Measurements from ENCODE around the gene PRR9. TPM values are rescaled to one million over a fixed set of nuclear protein-coding genes. Genes with fewer than 3 reads are reported as not detected.

PRR9 gene
- total RNA-seq, 1 donor = not detected

DNA sequence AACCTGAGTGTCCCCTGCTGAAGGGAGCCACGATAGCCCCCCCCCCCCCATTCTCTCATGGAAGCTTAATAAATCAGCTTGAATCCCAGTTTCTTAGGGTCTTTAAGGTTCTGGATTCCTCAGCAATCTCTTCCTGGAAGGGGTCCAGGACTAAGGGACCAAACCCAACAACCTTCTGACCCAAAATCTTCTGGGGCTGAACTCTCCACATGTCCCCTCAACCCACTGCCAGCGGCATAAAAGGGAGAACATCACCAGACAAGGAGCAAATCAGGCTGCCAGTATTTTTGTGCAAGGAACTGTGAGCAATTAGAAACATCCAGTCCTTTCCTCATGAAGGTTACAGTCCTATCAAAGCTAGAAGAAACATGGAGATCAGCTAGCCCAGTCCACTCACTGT, 29.4 kb downstream of the PRR9 start:
- no peaks in the 10 kb centered on the region for H3K4me1 ChIP-seq (ENCODE audit: insufficient read depth, low read length)
- peaks cover 4% of the 10 kb centered on the region for H3K27me3 ChIP-seq (ENCODE audit: insufficient read depth, low read length)
- no peaks in the 10 kb centered on the region for H3K9me3 ChIP-seq (ENCODE audit: low read depth, low read length)
- H3K4me3 ChIP-seq (ENCODE audit: low read length) = no peak overlapping the region

DNA sequence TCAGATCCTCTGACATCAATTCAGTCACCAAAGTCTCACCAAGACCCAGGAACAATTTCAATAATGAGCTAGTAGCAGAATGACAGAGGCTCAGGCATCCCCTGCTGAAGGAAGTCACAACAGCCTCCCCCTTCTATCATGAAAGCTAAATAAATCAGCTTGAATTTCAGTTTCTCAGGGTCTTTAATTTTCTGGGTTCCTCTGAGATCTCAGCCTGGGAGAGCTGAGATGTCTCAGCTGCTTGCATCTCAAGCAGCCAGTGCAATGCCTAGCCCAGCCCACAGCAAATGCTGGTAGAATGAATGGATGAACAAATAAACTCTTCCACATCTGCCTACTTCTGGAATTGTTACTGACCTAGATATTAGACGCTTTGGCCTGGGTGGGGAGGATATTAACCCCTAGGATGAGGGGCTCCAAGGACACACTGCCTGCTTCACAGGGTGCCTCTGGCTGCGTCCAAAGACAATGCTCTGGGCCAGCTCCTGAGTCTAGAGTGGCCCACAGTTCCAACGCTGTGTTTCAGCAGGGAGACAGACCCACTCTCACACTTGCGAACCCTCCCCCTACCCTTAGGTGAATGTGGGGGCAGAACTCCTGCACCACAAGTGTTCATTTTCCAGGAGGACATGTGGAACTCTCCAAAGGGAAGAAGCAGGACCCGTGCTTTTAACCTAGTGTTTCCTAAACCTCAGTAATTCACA, 30.9 kb downstream of the PRR9 start:
- Histone ChIP-seq H3K4me1 (ENCODE audit: insufficient read depth, low read length) (no peaks in the 10 kb centered on the region), H3K9me3 (ENCODE audit: low read depth, low read length) (no peaks in the 10 kb centered on the region), H3K4me3 (ENCODE audit: low read length) (no peak overlapping the region), H3K27me3 (ENCODE audit: insufficient read depth, low read length) (peaks cover 4% of the 10 kb centered on the region)

DNA sequence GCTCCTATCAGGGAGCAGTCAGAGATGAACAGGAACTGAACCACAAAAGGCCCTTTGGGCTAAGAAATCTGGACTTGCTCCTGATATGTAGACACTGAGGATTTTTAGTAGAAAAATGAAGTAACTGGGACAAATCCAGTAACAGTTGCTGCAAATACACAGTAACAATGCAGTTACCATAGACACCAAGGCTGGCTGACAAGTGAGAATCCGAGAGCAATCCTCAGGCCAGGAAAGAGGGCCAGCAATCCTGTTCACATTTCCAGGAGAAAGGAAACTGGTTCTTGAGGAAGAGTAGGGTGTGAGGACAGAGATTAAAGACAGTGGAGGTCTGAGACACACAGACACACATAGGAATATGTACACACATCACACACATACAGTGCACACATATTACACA, 32.8 kb downstream of the PRR9 start:
- Histone ChIP-seq H3K4me1 (ENCODE audit: insufficient read depth, low read length) (no peaks in the 10 kb centered on the region), H3K27me3 (ENCODE audit: insufficient read depth, low read length) (peaks cover 4% of the 10 kb centered on the region), H3K9me3 (ENCODE audit: low read depth, low read length) (no peaks in the 10 kb centered on the region), H3K4me3 (ENCODE audit: low read length) (no peak overlapping the region)

DNA sequence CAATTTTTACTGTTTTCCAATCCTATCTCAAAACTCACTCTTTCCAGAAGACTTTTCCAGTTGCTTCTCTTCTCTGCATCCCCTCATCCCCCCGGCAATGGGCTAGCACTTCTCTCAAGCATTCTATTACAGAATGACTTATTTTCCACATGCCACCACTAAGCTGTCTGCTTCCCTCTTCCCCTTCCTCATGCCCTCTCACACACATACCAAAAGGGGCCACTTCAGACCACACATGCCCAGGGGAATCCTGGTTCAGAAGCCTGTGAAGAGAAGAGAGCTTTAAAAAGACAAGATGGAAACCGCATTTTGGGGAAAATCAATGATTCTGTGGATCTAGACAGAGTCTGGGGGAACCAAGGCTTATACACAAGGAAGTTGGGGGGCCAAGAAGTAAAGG, 33.7 kb downstream of the PRR9 start:
- H3K4me1 ChIP-seq (ENCODE audit: insufficient read depth, low read length) = no peaks in the 10 kb centered on the region
- no peaks in the 10 kb centered on the region for H3K9me3 ChIP-seq (ENCODE audit: low read depth, low read length)
- no peak overlapping the region for H3K4me3 ChIP-seq (ENCODE audit: low read length)
- peaks cover 4% of the 10 kb centered on the region for H3K27me3 ChIP-seq (ENCODE audit: insufficient read depth, low read length)

DNA sequence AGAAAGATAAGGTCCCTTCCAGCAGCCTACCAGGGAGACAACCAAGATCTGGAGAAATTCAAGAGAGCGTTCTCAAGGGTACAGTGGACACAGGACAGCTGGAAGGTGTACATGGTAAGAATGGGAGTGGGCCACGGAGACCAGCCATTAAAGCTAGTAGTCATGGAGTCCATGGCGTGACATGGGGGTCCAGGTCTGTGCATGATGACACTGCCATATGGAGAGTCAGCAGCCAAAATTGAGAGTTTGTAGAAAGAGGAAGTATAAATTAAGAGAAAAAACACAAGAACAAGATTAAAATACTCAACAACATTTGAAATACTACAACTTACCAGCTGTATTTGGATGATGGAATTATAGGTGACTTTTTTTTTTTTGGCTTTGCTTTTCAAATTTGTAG, 34.2 kb downstream of the PRR9 start:
- H3K4me1 ChIP-seq (ENCODE audit: insufficient read depth, low read length) = no peaks in the 10 kb centered on the region

DNA sequence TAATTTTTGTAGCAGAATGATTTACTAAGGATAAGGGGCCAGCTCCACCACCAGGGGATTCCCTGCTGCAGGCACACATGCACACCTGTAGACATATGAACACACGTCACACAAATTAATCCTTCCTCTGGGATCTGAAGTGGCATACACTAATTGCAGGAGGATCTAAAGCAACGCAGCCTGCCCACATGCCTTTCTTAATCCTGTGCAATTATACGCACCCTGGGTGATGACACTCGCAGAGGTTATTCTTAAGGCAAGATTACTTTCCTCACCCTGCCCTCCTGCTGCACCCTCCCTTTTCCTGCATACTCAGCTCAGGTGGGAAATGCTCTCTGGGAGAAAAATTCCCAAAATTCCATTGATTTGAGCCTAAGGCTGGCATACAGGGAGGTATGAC, 34.6 kb downstream of the PRR9 start:
- peaks cover 4% of the 10 kb centered on the region for H3K27me3 ChIP-seq (ENCODE audit: insufficient read depth, low read length)
- no peaks in the 10 kb centered on the region for H3K9me3 ChIP-seq (ENCODE audit: low read depth, low read length)
- no peak overlapping the region for H3K4me3 ChIP-seq (ENCODE audit: low read length)
- H3K4me1 ChIP-seq (ENCODE audit: insufficient read depth, low read length) = no peaks in the 10 kb centered on the region

More for the DNA sequence above, 34.2 kb downstream of the PRR9 start:
- Histone ChIP-seq H3K4me3 (ENCODE audit: low read length) (no peak overlapping the region), H3K9me3 (ENCODE audit: low read depth, low read length) (no peaks in the 10 kb centered on the region), H3K27me3 (ENCODE audit: insufficient read depth, low read length) (peaks cover 4% of the 10 kb centered on the region)

DNA sequence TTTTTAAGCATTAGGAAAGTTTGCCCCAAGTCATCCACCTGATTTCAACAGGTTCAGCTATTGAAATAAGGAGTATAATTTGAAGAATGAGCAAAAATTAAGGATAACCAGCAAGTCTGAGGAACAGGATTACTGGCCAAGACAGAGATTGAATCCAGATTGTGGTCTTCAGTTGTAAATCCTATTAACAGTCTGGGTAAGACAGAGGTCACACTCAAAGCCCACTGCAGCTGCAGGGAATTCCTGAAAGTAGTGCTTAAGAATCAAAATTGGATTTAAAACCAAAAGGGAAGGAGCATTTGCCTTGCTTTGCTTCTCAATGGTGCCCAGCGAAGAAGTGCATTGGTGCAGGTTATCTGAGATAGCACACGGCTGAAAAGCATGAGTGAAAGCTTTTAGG, 35.7 kb downstream of the PRR9 start:
- H3K9me3 ChIP-seq (ENCODE audit: low read depth, low read length) = no peaks in the 10 kb centered on the region
- no peak overlapping the region for H3K4me3 ChIP-seq (ENCODE audit: low read length)
- no peaks in the 10 kb centered on the region for H3K4me1 ChIP-seq (ENCODE audit: insufficient read depth, low read length)
- H3K27me3 ChIP-seq (ENCODE audit: insufficient read depth, low read length) = peaks cover 4% of the 10 kb centered on the region

DNA sequence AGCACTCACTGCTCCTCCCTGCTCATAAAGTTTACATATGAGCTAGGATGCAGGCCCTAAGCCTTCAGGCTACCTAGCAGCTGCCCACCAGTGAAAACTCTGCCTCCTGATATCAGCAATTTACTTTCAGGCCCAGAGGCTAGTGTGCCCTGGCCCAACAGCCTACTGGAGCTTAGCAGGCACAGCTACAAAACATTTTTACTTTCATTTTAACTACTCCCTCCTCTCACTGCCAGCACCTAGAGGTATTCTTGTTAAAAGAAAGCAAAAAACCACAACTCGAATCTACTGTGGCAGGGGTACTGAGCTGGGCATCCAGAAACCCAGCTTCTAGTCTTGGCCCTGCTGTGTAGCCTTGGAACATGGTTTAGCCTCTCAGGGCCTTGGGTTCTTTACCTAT, 36.3 kb downstream of the PRR9 start:
- H3K4me3 ChIP-seq (ENCODE audit: low read length) = no peak overlapping the region
- peaks cover 8% of the 10 kb centered on the region for H3K27me3 ChIP-seq (ENCODE audit: insufficient read depth, low read length)

DNA sequence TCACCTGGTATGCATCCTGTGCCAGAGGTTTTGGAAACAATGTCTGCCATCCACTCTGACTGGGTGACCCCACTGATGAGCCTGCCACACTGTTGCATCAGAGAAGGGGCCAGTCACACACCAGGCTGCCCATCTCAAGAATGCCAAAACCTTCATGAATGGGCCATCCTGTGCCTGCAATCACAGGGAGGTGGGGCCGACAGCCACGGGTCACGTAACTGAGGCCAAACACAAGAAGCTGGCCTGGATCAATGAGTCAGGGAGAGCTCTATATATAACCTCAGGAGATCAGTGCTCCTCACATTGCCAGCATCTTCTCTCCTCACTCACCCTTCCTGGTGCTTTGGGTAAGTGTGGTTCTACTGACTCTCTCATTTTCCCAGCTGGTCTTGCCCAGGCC, 42.0 kb downstream of the PRR9 start, which contains the start of gene LORICRIN:
Gene LORICRIN, plus strand, starts transcription at position 301 of the 400 bp plus-strand sequence. CDS start 1,263 bp downstream, outside the sequence.
- H3K9me3 ChIP-seq (ENCODE audit: low read depth, low read length) = no peaks in the 10 kb centered on the region
- peaks cover 25% of the 10 kb centered on the region for H3K4me1 ChIP-seq (ENCODE audit: insufficient read depth, low read length)
- no peak within 1 kb of the TSS for H3K4me3 ChIP-seq (ENCODE audit: low read length)
- peaks cover 50% of the 10 kb centered on the region for H3K27me3 ChIP-seq (ENCODE audit: insufficient read depth, low read length)

More for the DNA sequence above, 36.3 kb downstream of the PRR9 start:
- H3K4me1 ChIP-seq (ENCODE audit: insufficient read depth, low read length) = no peaks in the 10 kb centered on the region
- H3K9me3 ChIP-seq (ENCODE audit: low read depth, low read length) = no peaks in the 10 kb centered on the region

DNA sequence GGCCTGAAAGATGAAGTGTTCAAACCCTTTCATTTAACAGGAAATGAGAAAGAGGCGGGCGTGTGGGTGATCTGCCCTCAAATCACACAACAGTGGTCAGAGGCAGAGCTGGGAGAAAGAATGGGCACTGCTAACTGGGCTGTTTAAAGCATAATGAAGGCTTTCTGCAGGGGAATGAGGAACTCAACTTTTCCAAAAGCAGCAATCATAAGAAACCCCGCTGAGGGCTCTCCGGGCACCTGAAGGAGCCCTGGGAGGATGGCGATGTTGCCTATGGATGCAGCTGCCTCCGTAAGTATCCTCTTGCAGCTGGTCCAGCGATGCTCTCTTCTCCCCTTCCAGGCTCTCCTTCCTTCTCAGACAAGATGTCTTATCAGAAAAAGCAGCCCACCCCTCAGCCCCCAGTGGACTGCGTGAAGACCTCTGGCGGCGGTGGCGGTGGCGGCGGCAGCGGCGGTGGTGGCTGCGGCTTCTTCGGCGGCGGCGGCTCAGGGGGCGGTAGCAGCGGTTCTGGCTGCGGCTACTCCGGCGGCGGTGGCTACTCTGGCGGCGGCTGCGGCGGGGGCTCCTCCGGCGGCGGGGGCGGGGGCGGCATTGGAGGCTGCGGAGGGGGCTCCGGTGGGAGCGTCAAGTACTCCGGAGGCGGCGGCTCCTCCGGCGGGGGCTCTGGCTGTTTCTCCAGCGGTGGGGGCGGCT, 43.3 kb downstream of the PRR9 start:
- Histone ChIP-seq H3K4me1 (ENCODE audit: insufficient read depth, low read length) (peaks cover 25% of the 10 kb centered on the region), H3K4me3 (ENCODE audit: low read length) (no peak overlapping the region), H3K9me3 (ENCODE audit: low read depth, low read length) (no peaks in the 10 kb centered on the region), H3K27me3 (ENCODE audit: insufficient read depth, low read length) (peaks cover 64% of the 10 kb centered on the region)

DNA sequence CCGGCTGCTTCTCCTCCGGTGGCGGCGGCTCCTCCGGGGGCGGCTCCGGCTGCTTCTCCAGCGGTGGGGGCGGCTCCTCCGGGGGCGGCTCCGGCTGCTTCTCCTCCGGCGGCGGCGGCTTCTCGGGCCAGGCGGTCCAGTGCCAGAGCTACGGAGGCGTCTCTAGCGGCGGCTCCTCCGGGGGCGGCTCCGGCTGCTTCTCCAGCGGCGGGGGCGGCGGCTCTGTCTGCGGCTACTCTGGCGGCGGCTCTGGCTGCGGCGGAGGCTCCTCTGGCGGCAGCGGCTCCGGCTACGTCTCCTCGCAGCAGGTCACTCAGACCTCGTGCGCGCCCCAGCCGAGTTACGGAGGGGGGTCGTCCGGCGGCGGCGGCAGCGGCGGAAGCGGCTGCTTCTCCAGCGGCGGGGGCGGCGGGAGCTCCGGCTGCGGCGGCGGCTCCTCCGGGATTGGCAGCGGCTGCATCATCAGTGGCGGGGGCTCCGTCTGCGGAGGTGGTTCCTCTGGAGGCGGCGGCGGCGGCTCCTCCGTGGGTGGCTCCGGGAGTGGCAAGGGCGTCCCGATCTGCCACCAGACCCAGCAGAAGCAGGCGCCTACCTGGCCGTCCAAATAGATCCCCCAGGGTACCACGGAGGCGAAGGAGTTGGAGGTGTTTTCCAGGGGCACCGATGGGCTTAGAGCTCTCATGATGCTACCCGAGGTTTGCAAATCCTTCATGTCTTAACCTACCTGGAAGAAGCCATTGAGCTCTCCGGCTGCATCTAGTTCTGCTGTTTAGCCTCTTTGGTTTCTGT, 44.1 kb downstream of the PRR9 start:
- peaks cover 67% of the 10 kb centered on the region for H3K27me3 ChIP-seq (ENCODE audit: insufficient read depth, low read length)
- H3K4me3 ChIP-seq (ENCODE audit: low read length) = peak overlapping the region; percentile 13
- no peaks in the 10 kb centered on the region for H3K9me3 ChIP-seq (ENCODE audit: low read depth, low read length)
- H3K4me1 ChIP-seq (ENCODE audit: insufficient read depth, low read length) = peaks cover 25% of the 10 kb centered on the region

DNA sequence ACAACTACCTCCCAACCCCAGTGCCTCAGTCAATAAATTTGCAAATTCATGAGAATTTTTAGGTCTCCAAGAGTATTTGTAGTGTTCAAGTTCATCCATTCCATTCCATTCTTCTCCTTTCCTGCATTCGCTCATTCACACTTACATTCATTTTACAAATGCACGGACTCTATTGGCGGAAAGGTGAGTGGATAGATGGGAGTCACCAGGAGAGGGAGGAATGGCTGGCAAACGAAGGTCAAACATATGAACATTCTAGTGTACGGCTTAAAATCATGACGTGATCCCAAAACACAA, 44.6 kb downstream of the PRR9 start:
- no peaks in the 10 kb centered on the region for H3K9me3 ChIP-seq (ENCODE audit: low read depth, low read length)
- H3K4me1 ChIP-seq (ENCODE audit: insufficient read depth, low read length) = peaks cover 25% of the 10 kb centered on the region
- H3K27me3 ChIP-seq (ENCODE audit: insufficient read depth, low read length) = peaks cover 67% of the 10 kb centered on the region
- H3K4me3 ChIP-seq (ENCODE audit: low read length) = no peak overlapping the region

DNA sequence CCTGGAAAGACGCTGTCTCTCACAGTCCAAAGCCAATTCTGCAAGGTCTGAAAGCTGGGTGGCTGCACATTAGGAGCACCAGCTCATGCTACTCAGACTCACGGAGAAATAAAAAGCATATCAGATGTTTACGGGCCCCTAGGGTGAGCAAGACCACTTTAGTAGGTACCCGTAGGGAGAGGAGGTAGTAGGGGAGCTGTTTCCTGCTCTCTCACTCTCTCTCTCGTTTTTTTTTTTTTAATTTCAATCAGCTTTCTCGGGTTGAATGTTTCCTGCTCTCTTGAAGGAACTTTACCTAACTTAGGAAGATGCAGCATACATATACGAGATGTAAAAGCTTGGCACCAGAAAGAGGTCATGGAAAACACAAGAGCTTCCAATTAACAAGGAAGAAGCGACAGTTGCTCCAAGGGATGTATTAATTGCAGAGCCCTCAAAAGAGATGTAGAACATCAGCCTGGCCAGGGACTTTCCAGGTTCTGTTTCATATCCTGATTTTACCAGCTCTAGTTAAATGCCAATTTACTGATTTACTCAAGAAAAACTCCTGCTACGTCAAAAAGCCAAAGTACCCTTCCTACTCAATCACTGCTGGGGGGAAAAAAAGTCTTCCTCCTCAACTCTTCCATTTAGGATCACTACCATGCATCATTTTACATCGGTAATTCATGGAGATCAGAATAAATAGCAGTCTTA, 45.2 kb downstream of the PRR9 start:
- Histone ChIP-seq H3K4me1 (ENCODE audit: insufficient read depth, low read length) (peaks cover 25% of the 10 kb centered on the region), H3K4me3 (ENCODE audit: low read length) (no peak overlapping the region), H3K9me3 (ENCODE audit: low read depth, low read length) (no peaks in the 10 kb centered on the region), H3K27me3 (ENCODE audit: insufficient read depth, low read length) (peaks cover 71% of the 10 kb centered on the region)

DNA sequence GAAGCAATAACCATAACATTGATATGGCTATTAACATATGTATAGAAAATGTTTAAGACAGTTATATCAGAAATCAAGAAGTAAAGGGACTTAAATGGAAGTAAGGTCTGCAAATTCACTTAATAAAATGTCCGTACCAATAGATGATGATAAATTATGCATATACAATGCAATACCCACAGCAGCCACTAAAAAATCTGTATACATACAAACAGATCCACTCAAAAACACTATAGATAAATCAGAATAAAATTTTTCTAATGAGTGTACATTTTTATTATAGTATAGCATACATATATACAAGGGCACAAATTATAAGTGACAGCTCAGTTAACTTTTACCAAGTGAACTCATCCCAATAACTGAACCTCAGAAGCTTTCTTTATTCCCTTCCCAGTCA, 48.1 kb downstream of the PRR9 start:
- no peaks in the 10 kb centered on the region for H3K9me3 ChIP-seq (ENCODE audit: low read depth, low read length)
- peaks cover 22% of the 10 kb centered on the region for H3K4me1 ChIP-seq (ENCODE audit: insufficient read depth, low read length)
- peaks cover 69% of the 10 kb centered on the region for H3K27me3 ChIP-seq (ENCODE audit: insufficient read depth, low read length)
- no peak overlapping the region for H3K4me3 ChIP-seq (ENCODE audit: low read length)
